PC-9 (cell line): ENCODE results near the gene LOXL4. TPM values are rescaled to one million over a fixed set of nuclear protein-coding genes. Genes with fewer than 3 reads are reported as not detected.
A peak's percentile ranks its signal among the peaks of the same experiment; 100 is the strongest.

Experiments
- BruUV-seq: library from RNA; stranded (reverse); fragments of 400-500 nt; replicated peaks from 2 replicates; lab custom pipeline; 2021; lab: Mats Ljungman, UMichigan
- CTCF ChIA-PET: fragments of 300-600 bp; sonication (Branson Sonifier 250); formaldehyde crosslinking; loops from one replicate; lab custom pipeline; 2022; ENCODE audit warnings: antibody characterized with exemption; lab: Charles Lee
- POLR2A ChIA-PET: fragments of 300-600 bp; sonication (Branson Sonifier 250); formaldehyde crosslinking; loops from one replicate; lab custom pipeline; 2022; ENCODE audit warnings: antibody characterized with exemption; ENCODE audit not compliant: unreplicated experiment; lab: Charles Lee
- DNase-seq, 2 experiments: peaks; one replicate each; pipeline versions ENCODE4 v3.0.0 to v3.0.0-alpha.2; 2015 to 2022; ENCODE audit warnings: mixed read lengths in 1 of 2
- H2AFZ ChIP-seq: fragments of 200-600 bp; sonication (generic); 2 replicates; pipeline ENCODE4 v1.8.1; 2017; ENCODE audit warnings: antibody characterized with exemption
- H3F3A ChIP-seq: fragments of 200-600 bp; sonication (generic); 2 replicates; pipeline ENCODE4 v1.8.1; 2017; ENCODE audit warnings: antibody characterized with exemption, mild to moderate bottlenecking, low read depth; ENCODE audit not compliant: insufficient read depth
- H3K27ac ChIP-seq: fragments of 200-600 bp; sonication (generic); 2 replicates; pipeline ENCODE4 v1.6.1; 2016; ENCODE audit warnings: mixed run types
- H3K27me3 ChIP-seq: fragments of 200-600 bp; sonication (generic); 2 replicates; pipeline ENCODE4 v1.6.1; 2016; ENCODE audit warnings: low read depth, mixed run types; ENCODE audit not compliant: insufficient read depth
- H3K36me3 ChIP-seq: fragments of 200-600 bp; sonication (generic); 2 replicates; pipeline ENCODE4 v1.6.1; 2016; ENCODE audit warnings: low read depth, mixed run types
- H3K4me1 ChIP-seq: fragments of 200-600 bp; sonication (generic); replicated peaks from 2 replicates; pipeline ENCODE4 v1.6.1; 2016; ENCODE audit warnings: mixed run types; ENCODE audit not compliant: insufficient read depth
- H3K4me2 ChIP-seq: fragments of 200-600 bp; sonication (generic); 2 replicates; pipeline ENCODE4 v1.6.1; 2017; ENCODE audit warnings: mixed run types
- H3K4me3 ChIP-seq: fragments of 200-600 bp; sonication (generic); 2 replicates; pipeline ENCODE4 v1.6.1; 2016; ENCODE audit warnings: mixed run types
- H3K79me2 ChIP-seq: fragments of 200-600 bp; sonication (generic); 2 replicates; pipeline ENCODE4 v1.6.1; 2017; ENCODE audit warnings: low read depth, mixed run types
- H3K9me2 ChIP-seq: fragments of 200-600 bp; sonication (generic); 2 replicates; pipeline ENCODE4 v1.8.1; 2017; ENCODE audit warnings: mild to moderate bottlenecking; ENCODE audit not compliant: insufficient read depth
- H3K9me3 ChIP-seq: fragments of 200-600 bp; sonication (generic); 2 replicates; pipeline ENCODE4 v1.8.1; 2016; ENCODE audit warnings: low read depth; ENCODE audit not compliant: insufficient read depth
- H4K20me1 ChIP-seq: fragments of 200-600 bp; sonication (generic); 2 replicates; pipeline ENCODE4 v1.8.1; 2017; ENCODE audit not compliant: insufficient read depth
- CTCF ChIP-seq: fragments of 200-600 bp; sonication (generic); conservative IDR thresholded peaks from 2 replicates; pipeline ENCODE4 v1.6.1; 2017; ENCODE audit warnings: mixed run types, antibody characterized with exemption, mild to moderate bottlenecking, moderate library complexity
- EZH2 ChIP-seq: fragments of 200-600 bp; sonication (generic); IDR thresholded peaks from 2 replicates; pipeline ENCODE4 v1.8.0; 2017; ENCODE audit warnings: antibody characterized with exemption, low read depth
- intact Hi-C: fragments of 100-400 bp; cut with micrococcal nuclease; formaldehyde crosslinking; loops from one replicate; pipeline ENCODE4 v1.10.0; 2022; ENCODE audit not compliant: unreplicated experiment
- total RNA-seq: library from RNA; stranded (reverse); gene quantifications from 2 replicates; pipeline ENCODE4 v1.2.3, GENCODE V29; 2021

Gene LOXL4
- total RNA-seq, 1 experiment from 2014 or later: 3.5 TPM

- H4K20me1 ChIP-seq: no peaks in the 10 kb centered on the region
Measured at GRCh38 chr10:98293550-98294269, 25.7 kb upstream of the LOXL4 start.

GRCh38 chr10:98292971-98293370 lies 25.0 kb upstream of the LOXL4 start:
- POLR2A ChIA-PET: no interaction called here
- Histone ChIP-seq H3K9me2 (no peaks in the 10 kb centered on the region), H3K36me3 (no peaks in the 10 kb centered on the region), H3K9me3 (no peaks in the 10 kb centered on the region), H3K27me3 (no peaks in the 10 kb centered on the region), H3K4me3 (no peak overlapping the region), H3K79me2 (no peaks in the 10 kb centered on the region), H3F3A (peaks cover 22% of the 10 kb centered on the region), H4K20me1 (no peaks in the 10 kb centered on the region), H3K27ac (peak overlapping the region; percentile 86), H3K4me2 (peak overlapping the region; percentile 68), H2AFZ (0 out of 2 replicates have a peak overlapping the region, but pooled peaks have one; percentile 35), H3K4me1 (peaks cover 58% of the 10 kb centered on the region)
- intact Hi-C loops: loop anchor here (1.0 kb wide), 1 partner anchor 24 kb away; no protein-coding TSS in a partner anchor
- no peak for DNase-seq
- CTCF ChIA-PET: no interaction called here
- BruUV-seq: no TSS peak
- no peak for TF ChIP-seq EZH2
- no peak for TF ChIP-seq CTCF

More at GRCh38 chr10:98293550-98294269, 25.7 kb upstream of the LOXL4 start:
- Histone ChIP-seq H3K79me2 (no peaks in the 10 kb centered on the region), H3K4me3 (no peak overlapping the region), H3K27me3 (no peaks in the 10 kb centered on the region), H3F3A (peaks cover 22% of the 10 kb centered on the region), H3K4me2 (peak overlapping the region; percentile 68), H2AFZ (peak overlapping the region; percentile 35; the same call in 1 of the 2 replicates), H3K4me1 (peaks cover 58% of the 10 kb centered on the region), H3K9me2 (no peaks in the 10 kb centered on the region), H3K9me3 (no peaks in the 10 kb centered on the region), H3K27ac (peak overlapping the region; percentile 86), H3K36me3 (no peaks in the 10 kb centered on the region)
- ChIA-PET CTCF (interaction anchor here (0.7 kb wide), 1 partner anchor 46 kb away, joined by 3 read pairs; no protein-coding TSS in a partner anchor), POLR2A (interaction anchor here (0.7 kb wide), 2 partner anchors 26 to 168 kb away, joined by 6 read pairs; partner anchors contain the start of gene LOXL4)
- intact Hi-C loops: loop anchor here (1.0 kb wide), 1 partner anchor 24 kb away; no protein-coding TSS in a partner anchor
- peak; percentile 58 to 88 for DNase-seq
- no TSS peak for BruUV-seq
- no peak for TF ChIP-seq EZH2
- TF ChIP-seq CTCF: no peak

GRCh38 chr10:98289802-98290209 lies 21.8 kb upstream of the LOXL4 start:
- Histone ChIP-seq H3K4me3 (no peak overlapping the region), H4K20me1 (no peaks in the 10 kb centered on the region), H3K4me1 (peaks cover 34% of the 10 kb centered on the region), H3K9me3 (no peaks in the 10 kb centered on the region), H2AFZ (no peak overlapping the region), H3K4me2 (no peak overlapping the region), H3K79me2 (no peaks in the 10 kb centered on the region), H3F3A (peaks cover 16% of the 10 kb centered on the region), H3K36me3 (no peaks in the 10 kb centered on the region), H3K27ac (no peak overlapping the region), H3K9me2 (no peaks in the 10 kb centered on the region), H3K27me3 (no peaks in the 10 kb centered on the region)
- intact Hi-C loops: no loop called here
- no TSS peak for BruUV-seq
- ChIA-PET CTCF (no interaction called here), POLR2A (no interaction called here)
- no peak for TF ChIP-seq CTCF
- TF ChIP-seq EZH2: no peak
- no peak for DNase-seq
